Gastroesophageal sphincter (tissue), 4 donors: ENCODE data around the gene EIF2AK3. TPM values are rescaled to one million over a fixed set of nuclear protein-coding genes. Genes with fewer than 3 reads are reported as not detected.

Experiments
- ATAC-seq: fragments of 150-250 bp; one replicate; pipeline ENCODE4 v1.9.1; 2016; ENCODE audit warnings: mild to moderate bottlenecking, moderate library complexity
- H3K27ac ChIP-seq, 4 donors: fragments of 200-600 bp; sonication (generic) in 3 of 4; 1 replicate in 3 of 4; 2 replicates in 1 of 4; pipeline ENCODE4 v1.5.1; 2016 to 2019
- H3K27me3 ChIP-seq: fragments of 200-600 bp; sonication (generic); one replicate; pipeline ENCODE4 v1.5.1; 2019
- H3K36me3 ChIP-seq, 2 donors: fragments of 200-600 bp; sonication (generic); one replicate each; pipeline ENCODE4 v1.5.1; 2019; ENCODE audit warnings: control low read depth in 1 of 2
- H3K4me1 ChIP-seq, 3 donors: fragments of 200-600 bp; sonication (generic); 1 replicate in 2 of 3; 2 replicates in 1 of 3; pipeline ENCODE4 v1.5.1; 2016 to 2019; ENCODE audit warnings: control low read depth in 2 of 3
- H3K4me3 ChIP-seq, 2 donors: fragments of 200-600 bp; sonication (generic); one replicate each; pipeline ENCODE4 v1.5.1; 2019; ENCODE audit warnings: mild to moderate bottlenecking in 1 of 2, moderate library complexity in 1 of 2
- H3K9me3 ChIP-seq, 3 donors: fragments of 200-600 bp; sonication (generic); one replicate each; pipeline ENCODE4 v1.5.1; 2017 to 2019; ENCODE audit warnings: control low read depth in 2 of 3
- CTCF ChIP-seq, 4 experiments: fragments of 200-600 bp in 2 of 4; fragments of 450-650 bp in 2 of 4; sonication (generic) in 1 of 4; IDR thresholded peaks; one replicate each; pipeline ENCODE4 v1.5.1; 2017 to 2019; ENCODE audit warnings: antibody characterized with exemption in 4 of 4, mild to moderate bottlenecking in 2 of 4, moderate library complexity in 2 of 4
- EP300 ChIP-seq: sonication (generic); formaldehyde crosslinking; IDR thresholded peaks from one replicate; pipeline ENCODE4 v1.6.1; 2017; ENCODE audit warnings: antibody characterized with exemption, mild to moderate bottlenecking
- POLR2A ChIP-seq, 2 donors: fragments of 450-650 bp; IDR thresholded peaks; one replicate each; pipeline ENCODE4 v1.6.1; 2017; ENCODE audit warnings: antibody characterized with exemption in 2 of 2, mild to moderate bottlenecking in 2 of 2, moderate library complexity in 1 of 2
- POLR2AphosphoS5 ChIP-seq: sonication (generic); formaldehyde crosslinking; IDR thresholded peaks from one replicate; pipeline ENCODE4 v1.6.1; 2017; ENCODE audit warnings: antibody characterized with exemption
- WGBS, 2 donors: methylation state at CpG; one replicate each; pipeline ENCODE4 v1.1.5; 2018; ENCODE audit warnings: low coverage in 1 of 2; 5-methylcytosine and 5-hydroxymethylcytosine counted together
- total RNA-seq, 4 donors: library from RNA; depleted of rRNA; stranded (reverse); fragments of >200 nt; gene quantifications; one replicate each; pipeline ENCODE4 v1.1.0, GENCODE V29; 2016

EIF2AK3 gene
- total RNA-seq, 4 donors from 2014 or later: 9.6 to 22.0 (median 14.7) TPM

GRCh38 chr2:88585969-88586368 lies 41.3 kb downstream of the EIF2AK3 start:
- H3K27ac ChIP-seq: no peak overlapping the region
- TF ChIP-seq POLR2AphosphoS5 (no peak), EP300 (no peak), CTCF (IDR thresholded peaks at IDR 0.05) (no peak)
- H3K4me3 ChIP-seq: no peak overlapping the region
- H3K4me1 ChIP-seq: no peaks in the 10 kb centered on the region
- 66 to 87% methylated on average over 5 to 6 of the region's 6 CpGs for WGBS, 2 donors
- no peaks in the 10 kb centered on the region for H3K9me3 ChIP-seq
- ATAC-seq: no peak
- peaks cover 4 to 91% of the 10 kb centered on the region in 2 donors for H3K36me3 ChIP-seq
- H3K27me3 ChIP-seq: no peaks in the 10 kb centered on the region

DNA sequence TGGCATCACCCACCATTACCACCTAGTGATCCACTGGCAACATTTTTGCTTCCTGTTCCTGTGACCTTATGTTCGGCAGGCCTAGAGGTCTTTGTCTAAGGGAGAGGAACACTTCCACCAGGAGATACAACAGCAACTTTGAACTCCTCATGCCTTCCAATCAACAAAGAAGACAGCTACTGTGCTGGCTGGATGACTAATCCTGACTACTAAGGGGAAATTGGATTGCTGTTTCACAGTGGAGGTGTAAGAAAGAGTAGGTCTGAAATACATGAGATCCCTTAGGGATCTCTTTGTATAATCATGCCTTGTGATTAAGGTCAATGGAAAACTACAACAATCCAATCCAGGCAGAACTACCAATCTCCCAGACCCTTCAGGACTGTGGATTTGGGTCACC lies 45.2 kb downstream of the EIF2AK3 start:
- WGBS, 2 donors: 80 to 83% methylated on average over 1 of the region's 1 CpG
- no peak for ATAC-seq
- Histone ChIP-seq H3K9me3 (no peaks in the 10 kb centered on the region), H3K36me3 (peaks cover 4 to 89% of the 10 kb centered on the region in 2 donors), H3K27ac (no peak overlapping the region), H3K4me1 (no peaks in the 10 kb centered on the region), H3K27me3 (no peaks in the 10 kb centered on the region), H3K4me3 (no peak overlapping the region)
- TF ChIP-seq POLR2A (IDR thresholded peaks at IDR 0.05) (no peak), CTCF (IDR thresholded peaks at IDR 0.05) (no peak), POLR2AphosphoS5 (no peak), EP300 (no peak)

DNA sequence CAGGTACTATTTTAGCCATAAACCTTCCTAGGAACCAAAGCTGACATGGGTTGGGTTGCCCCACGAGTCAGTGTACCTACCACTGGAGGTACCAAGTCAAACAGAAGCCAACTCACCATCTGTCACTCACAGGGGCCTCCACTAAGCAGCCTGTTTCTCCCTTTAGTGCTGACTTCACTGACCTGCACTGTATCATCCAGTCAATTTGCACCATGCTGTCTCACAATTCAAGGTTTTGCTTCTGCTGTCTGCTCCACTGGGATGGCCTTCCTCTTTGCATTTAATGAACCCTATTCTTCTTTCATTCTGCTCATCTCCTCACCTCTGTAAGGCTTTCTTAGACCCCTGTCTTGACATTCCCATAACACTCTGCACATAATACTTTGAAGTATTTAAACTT lies 47.2 kb downstream of the EIF2AK3 start:
- Histone ChIP-seq H3K4me3 (no peak overlapping the region), H3K27me3 (no peaks in the 10 kb centered on the region), H3K36me3 (peaks cover 11 to 95% of the 10 kb centered on the region in 2 donors), H3K4me1 (no peaks in the 10 kb centered on the region), H3K27ac (no peak overlapping the region), H3K9me3 (no peaks in the 10 kb centered on the region)
- 50 to 82% methylated on average over 1 of the region's 1 CpG for WGBS, 2 donors
- no peak for TF ChIP-seq CTCF (IDR thresholded peaks at IDR 0.05)
- TF ChIP-seq EP300: no peak
- TF ChIP-seq POLR2A (IDR thresholded peaks at IDR 0.05): no peak
- TF ChIP-seq POLR2AphosphoS5: no peak
- ATAC-seq: no peak

- Histone ChIP-seq H3K4me3 (no peak overlapping the region), H3K9me3 (no peaks in the 10 kb centered on the region), H3K36me3 (peaks cover 8 to 87% of the 10 kb centered on the region in 2 donors), H3K27ac (no peak overlapping the region), H3K27me3 (no peaks in the 10 kb centered on the region), H3K4me1 (no peaks in the 10 kb centered on the region)
- TF ChIP-seq EP300 (no peak), CTCF (IDR thresholded peaks at IDR 0.05) (no peak), POLR2A (IDR thresholded peaks at IDR 0.05) (no peak), POLR2AphosphoS5 (no peak)
- ATAC-seq: no peak
- WGBS, 2 donors: 100% methylated on average over 1 of the region's 2 CpGs; no CpG with 5 or more reads in 1 of the 2 donors
Observed at GRCh38 chr2:88575630-88576029, 51.6 kb downstream of the EIF2AK3 start.

- H3K36me3 ChIP-seq: peaks cover 8 to 87% of the 10 kb centered on the region in 2 donors
- ATAC-seq: no peak
Observed at GRCh38 chr2:88575051-88575450, 52.2 kb downstream of the EIF2AK3 start.

More at GRCh38 chr2:88575051-88575450, 52.2 kb downstream of the EIF2AK3 start:
- no peak for TF ChIP-seq POLR2A (IDR thresholded peaks at IDR 0.05)
- no peak for TF ChIP-seq EP300
- TF ChIP-seq POLR2AphosphoS5: no peak
- no peak for TF ChIP-seq CTCF (IDR thresholded peaks at IDR 0.05)
- no peaks in the 10 kb centered on the region for H3K27me3 ChIP-seq
- no peak overlapping the region for H3K27ac ChIP-seq
- no peak overlapping the region for H3K4me3 ChIP-seq
- no peaks in the 10 kb centered on the region for H3K4me1 ChIP-seq
- 43 to 75% methylated on average over 2 of the region's 2 CpGs for WGBS, 2 donors
- no peaks in the 10 kb centered on the region for H3K9me3 ChIP-seq
